Endothelial cell of umbilical vein (primary cell): Measurements from ENCODE around the gene SAMD7. TPM values are rescaled to one million over a fixed set of nuclear protein-coding genes. Genes with fewer than 3 reads are reported as not detected.

Source experiments
- BruUV-seq: library from RNA; stranded (reverse); fragments of 400-500 nt; replicated peaks from 2 replicates; lab custom pipeline; 2021; lab: Mats Ljungman, UMichigan
- CTCF ChIA-PET: fragments of 300-600, 350-600 bp; sonication (Branson Sonifier 250); formaldehyde crosslinking; loops from one replicate; lab custom pipeline; 2021; ENCODE audit warnings: antibody characterized with exemption, inconsistent platforms; lab: Charles Lee
- POLR2A ChIA-PET: fragments of 300-600, 350-600 bp; sonication (Branson Sonifier 250); formaldehyde crosslinking; loops from one replicate; lab custom pipeline; 2021; ENCODE audit warnings: antibody characterized with exemption, inconsistent platforms; lab: Charles Lee
- DNase-seq: peaks from one replicate; pipeline ENCODE4 v3.0.0-alpha.2; 2011; ENCODE audit warnings: low read depth, low spot score
- FAIRE-seq: peaks from 2 replicates; lab custom pipeline; 2011; peaks lifted over from hg19 to GRCh38; lab: Jason Lieb, UNC
- H2AFZ ChIP-seq: 2 replicates; pipeline ENCODE4 v1.6.0; 2012; ENCODE audit warnings: low read depth, low read length, control low read depth, inconsistent platforms
- H3K27ac ChIP-seq: 2 replicates; pipeline ENCODE4 v1.5.1; 2011; ENCODE audit warnings: low read depth, mild to moderate bottlenecking, control low read depth, low read length, moderate library complexity; ENCODE audit not compliant: insufficient read depth
- H3K27me3 ChIP-seq, 2 experiments: 2 replicates each; pipeline versions ENCODE4 v1.6.0 to v1.6.1; 2011; ENCODE audit warnings: low read length in 2 of 2, mixed read lengths in 1 of 2; ENCODE audit not compliant: control insufficient read depth in 2 of 2, insufficient read depth in 2 of 2
- H3K36me3 ChIP-seq, 2 experiments: 2 replicates in 1 of 2; 3 replicates in 1 of 2; pipeline ENCODE4 v1.5.1; 2011; ENCODE audit warnings: low read length in 2 of 2, mild to moderate bottlenecking in 1 of 2, moderate library complexity in 1 of 2; ENCODE audit not compliant: control insufficient read depth in 2 of 2, insufficient read depth in 2 of 2; ENCODE audit errors: extremely low read depth in 1 of 2
- H3K4me1 ChIP-seq: 3 replicates; pipeline ENCODE4 v1.5.1; 2011; ENCODE audit warnings: mild to moderate bottlenecking, low read length; ENCODE audit not compliant: control insufficient read depth, insufficient read depth; ENCODE audit errors: extremely low read depth
- H3K4me2 ChIP-seq: 2 replicates; pipeline ENCODE4 v1.6.1; 2011; ENCODE audit warnings: low read length, control low read depth, mixed read lengths; ENCODE audit not compliant: insufficient read depth
- H3K4me3 ChIP-seq, 3 experiments: fragments of 200-600 bp in 1 of 3; sonication (generic), shearing (Covaris generic) in 1 of 3; replicated peaks in 1 of 3; 2 replicates each; pipeline ENCODE4 v1.5.1; 2011 to 2016; ENCODE audit warnings: control low read depth in 3 of 3, low read length in 3 of 3, mild to moderate bottlenecking in 2 of 3, inconsistent platforms in 1 of 3, low read depth in 1 of 3, moderate library complexity in 1 of 3; ENCODE audit not compliant: insufficient read depth in 1 of 3
- H3K79me2 ChIP-seq: 2 replicates; pipeline ENCODE4 v1.6.0; 2012; ENCODE audit warnings: low read length, inconsistent platforms; ENCODE audit not compliant: control insufficient read depth, insufficient read depth
- H3K9ac ChIP-seq: replicated peaks from 2 replicates; pipeline ENCODE3; 2011; ENCODE audit warnings: low read length, control low read depth; ENCODE audit not compliant: insufficient read depth; ENCODE audit errors: extremely low read depth
- H3K9me1 ChIP-seq: replicated peaks from 3 replicates; pipeline ENCODE4 v1.6.0; 2011; ENCODE audit warnings: mild to moderate bottlenecking, low read length; ENCODE audit not compliant: control insufficient read depth, insufficient read depth; ENCODE audit errors: extremely low read depth
- H3K9me3 ChIP-seq: replicated peaks from 2 replicates; pipeline ENCODE4 v1.5.1; 2012; ENCODE audit warnings: low read length, inconsistent platforms; ENCODE audit not compliant: control insufficient read depth, insufficient read depth
- H4K20me1 ChIP-seq: replicated peaks from 2 replicates; pipeline ENCODE3; 2011; ENCODE audit warnings: mild to moderate bottlenecking, low read length; ENCODE audit not compliant: control insufficient read depth, insufficient read depth; ENCODE audit errors: extremely low read depth
- EZH2 ChIP-seq: IDR thresholded peaks from 2 replicates; pipeline ENCODE4 v1.6.1; 2012; ENCODE audit warnings: borderline replicate concordance, low read depth, mild to moderate bottlenecking, moderate library complexity, low read length, inconsistent platforms; ENCODE audit not compliant: severe bottlenecking
- FOS ChIP-seq: IDR thresholded peaks from 2 replicates; pipeline ENCODE4 v1.6.1; 2011; ENCODE audit warnings: mild to moderate bottlenecking, low read length, moderate library complexity, borderline replicate concordance; ENCODE audit not compliant: insufficient read depth
- GATA2 ChIP-seq: IDR thresholded peaks from 2 replicates; pipeline ENCODE4 v1.7.0; 2011; ENCODE audit warnings: low read depth, mild to moderate bottlenecking, moderate library complexity, mixed read lengths, low read length; ENCODE audit not compliant: insufficient read length, insufficient read depth
- JUN ChIP-seq: IDR thresholded peaks from 2 replicates; pipeline ENCODE4 v1.6.1; 2011; ENCODE audit warnings: borderline replicate concordance, low read depth; ENCODE audit not compliant: insufficient read length, insufficient read depth
- MYC ChIP-seq: IDR thresholded peaks from one replicate; pipeline ENCODE4 v1.6.1; 2011; ENCODE audit warnings: mild to moderate bottlenecking, low read depth, low read length
- POLR2A ChIP-seq: IDR thresholded peaks from 2 replicates; pipeline ENCODE4 v1.6.1; 2012; ENCODE audit warnings: low read depth, mild to moderate bottlenecking, control low read depth, low read length
- POLR2AphosphoS5 ChIP-seq: IDR thresholded peaks from 2 replicates; pipeline ENCODE4 v1.6.1; 2012; ENCODE audit warnings: low read depth, mild to moderate bottlenecking, control low read depth, low read length, moderate library complexity; ENCODE audit not compliant: insufficient read depth
- dilution Hi-C: fragments of 300-500 bp; cut with MboI; formaldehyde crosslinking; loops from one replicate; pipeline ENCODE4 v1.15.0; 2019; ENCODE audit warnings: low sequenced_read_pairs; ENCODE audit not compliant: extremely low pct_ligation_motif_present
- intact Hi-C: fragments of 100-400 bp; cut with micrococcal nuclease; formaldehyde crosslinking; loops from one replicate; pipeline ENCODE4 v1.10.0; 2022
- polyA plus RNA-seq, 4 experiments: library from polyadenylated mRNA; depleted of rRNA in 3 of 4; stranded (reverse) in 3 of 4; unstranded in 1 of 4; fragments of >200 nt; gene quantifications; 2 replicates each; pipeline versions ENCODE4 v1.2.1 to v1.2.3, GENCODE V29; 2011 to 2012; ENCODE audit warnings: missing spikeins in 1 of 4
- total RNA-seq: library from RNA; stranded (reverse); gene quantifications from 2 replicates; pipeline ENCODE4 v1.2.3, GENCODE V29; 2021
- TF ChIP-seq, protein P1 (sequence below), 2 donors: IDR thresholded peaks; 1 replicate in 1 of 2; 2 replicates in 1 of 2; pipeline ENCODE4 v1.5.1; 2011; ENCODE audit warnings: low read length in 2 of 2, mild to moderate bottlenecking in 2 of 2, moderate library complexity in 2 of 2, control low read depth in 1 of 2, inconsistent platforms in 1 of 2, low read depth in 1 of 2; ENCODE audit not compliant: insufficient read depth in 1 of 2; ENCODE audit errors: extremely low read depth in 1 of 2
- TF ChIP-seq, protein P2 (sequence below): IDR thresholded peaks from 2 replicates; pipeline ENCODE4 v1.6.1; 2011; ENCODE audit not compliant: insufficient read depth, insufficient read length

SAMD7 gene
- total and polyA plus RNA-seq, 2 donors (not counting 3 experiments of a cell fraction or from before 2014, with no cell fraction given), result not detected

DNA sequence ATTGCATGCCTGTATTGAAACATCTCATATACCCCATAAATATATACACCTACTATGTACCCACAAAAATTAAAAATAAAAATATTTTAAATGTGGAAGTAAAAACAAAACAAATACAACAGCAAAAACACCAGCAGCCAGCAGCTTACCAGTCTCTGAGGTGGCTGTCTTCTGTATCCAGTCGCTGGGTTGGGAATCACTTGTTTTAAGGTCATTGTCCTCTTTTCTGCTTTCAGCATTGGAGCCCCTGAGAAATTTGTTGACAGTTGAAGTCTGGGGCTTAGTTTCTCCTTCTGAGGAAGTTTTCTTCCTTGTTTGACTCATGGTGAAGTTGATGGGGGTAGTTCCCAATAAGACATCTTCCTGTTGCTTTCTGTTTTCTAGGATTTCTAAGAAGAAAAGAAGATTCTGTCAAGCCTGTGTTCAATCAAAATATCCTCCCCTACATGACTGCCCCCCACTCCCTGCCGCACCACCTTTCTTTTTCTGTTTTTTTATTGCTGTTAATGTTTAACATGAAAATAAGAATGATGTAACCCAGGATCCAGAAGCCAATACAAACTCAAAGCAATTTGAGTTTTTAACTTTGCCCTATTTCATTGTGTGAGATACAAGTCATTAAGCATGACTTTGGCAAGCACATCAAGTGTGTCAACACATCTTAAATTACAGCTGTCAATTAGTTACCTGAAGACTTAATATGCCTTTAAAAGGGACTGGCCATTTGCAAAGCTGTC lies 41.7 kb upstream of the SAMD7 start, which contains the start of gene LRRC31:
Gene LRRC31 (minus strand): TSS at position 452 of the 737 bp plus-strand sequence. CDS start 128 bp downstream, at position 324.
- ChIA-PET POLR2A (no interaction called here), CTCF (interaction anchor here (2.7 kb wide), 1 partner anchor 7 kb away, joined by 13 read pairs; no protein-coding TSS in a partner anchor)
- no peaks in the 10 kb centered on the region for H3K79me2 ChIP-seq
- TF ChIP-seq GATA2, result no peak
- TF ChIP-seq, protein P1, sequence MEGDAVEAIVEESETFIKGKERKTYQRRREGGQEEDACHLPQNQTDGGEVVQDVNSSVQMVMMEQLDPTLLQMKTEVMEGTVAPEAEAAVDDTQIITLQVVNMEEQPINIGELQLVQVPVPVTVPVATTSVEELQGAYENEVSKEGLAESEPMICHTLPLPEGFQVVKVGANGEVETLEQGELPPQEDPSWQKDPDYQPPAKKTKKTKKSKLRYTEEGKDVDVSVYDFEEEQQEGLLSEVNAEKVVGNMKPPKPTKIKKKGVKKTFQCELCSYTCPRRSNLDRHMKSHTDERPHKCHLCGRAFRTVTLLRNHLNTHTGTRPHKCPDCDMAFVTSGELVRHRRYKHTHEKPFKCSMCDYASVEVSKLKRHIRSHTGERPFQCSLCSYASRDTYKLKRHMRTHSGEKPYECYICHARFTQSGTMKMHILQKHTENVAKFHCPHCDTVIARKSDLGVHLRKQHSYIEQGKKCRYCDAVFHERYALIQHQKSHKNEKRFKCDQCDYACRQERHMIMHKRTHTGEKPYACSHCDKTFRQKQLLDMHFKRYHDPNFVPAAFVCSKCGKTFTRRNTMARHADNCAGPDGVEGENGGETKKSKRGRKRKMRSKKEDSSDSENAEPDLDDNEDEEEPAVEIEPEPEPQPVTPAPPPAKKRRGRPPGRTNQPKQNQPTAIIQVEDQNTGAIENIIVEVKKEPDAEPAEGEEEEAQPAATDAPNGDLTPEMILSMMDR (IDR thresholded peaks at IDR 0.05; ENCODE audit: extremely low read depth in 1 of 2, insufficient read depth in 1 of 2, low read depth in 1 of 2, low read length in 2 of 2), result no peak
- TF ChIP-seq JUN, result no peak
- no peak for TF ChIP-seq EZH2
- no peak for TF ChIP-seq MYC
- TF ChIP-seq, protein P2, sequence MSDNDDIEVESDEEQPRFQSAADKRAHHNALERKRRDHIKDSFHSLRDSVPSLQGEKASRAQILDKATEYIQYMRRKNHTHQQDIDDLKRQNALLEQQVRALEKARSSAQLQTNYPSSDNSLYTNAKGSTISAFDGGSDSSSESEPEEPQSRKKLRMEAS, result no peak
- TF ChIP-seq FOS, result no peak
- no peak for TF ChIP-seq POLR2A
- TF ChIP-seq POLR2AphosphoS5, result no peak
- H2AFZ ChIP-seq, result no peak within 1 kb of the TSS
- no peak within 1 kb of the TSS for H3K9ac ChIP-seq
- DNase-seq (no peak), FAIRE-seq (no peak)
- no peaks in the 10 kb centered on the region for H3K36me3 ChIP-seq
- no peaks in the 10 kb centered on the region for H3K4me1 ChIP-seq
- dilution Hi-C loops, result no loop called here
- no TSS peak for BruUV-seq
- no peaks in the 10 kb centered on the region for H4K20me1 ChIP-seq
- H3K27ac ChIP-seq, result no peak within 1 kb of the TSS
- no peak within 1 kb of the TSS for H3K4me3 ChIP-seq
- no peaks in the 10 kb centered on the region for H3K9me3 ChIP-seq
- intact Hi-C loops, result loop anchor here (10.0 kb wide), 2 partner anchors 315 to 505 kb away; partner anchors contain the start of gene PHC3
- H3K27me3 ChIP-seq, result peaks cover 4 to 8% of the 10 kb centered on the region in 2 experiments
- H3K9me1 ChIP-seq, result no peaks in the 10 kb centered on the region
- no peak within 1 kb of the TSS for H3K4me2 ChIP-seq
